GM18505 (cell line): Measurements from ENCODE around the gene RCN2.

Experiments
- ATAC-seq: cut with Tn5 transposase; IDR thresholded peaks from one replicate; pipeline ENCODE4 v1.9.1; 2021; ENCODE audit not compliant: unreplicated experiment
- POLR2A ChIP-seq: IDR thresholded peaks from 4 replicates; pipeline ENCODE4 v1.6.1; 2011; ENCODE audit warnings: borderline replicate concordance; ENCODE audit not compliant: insufficient read depth, insufficient read length; ENCODE audit errors: extremely low read depth

RCN2 gene

GRCh38 chr15:76973362-76973743 lies 41.8 kb downstream of the RCN2 start:
- TF ChIP-seq POLR2A = no peak
- ATAC-seq = no peak

GRCh38 chr15:76973906-76974305 lies 42.4 kb downstream of the RCN2 start:
- no peak for ATAC-seq
- TF ChIP-seq POLR2A = no peak

- no peak for ATAC-seq
- no peak for TF ChIP-seq POLR2A
Measured at GRCh38 chr15:76974456-76975036, 43.0 kb downstream of the RCN2 start.

- no peak for TF ChIP-seq POLR2A
- no peak for ATAC-seq
Measured at GRCh38 chr15:76976141-76976540, 44.6 kb downstream of the RCN2 start.

GRCh38 chr15:76976572-76977270 lies 45.2 kb downstream of the RCN2 start:
- no peak for ATAC-seq
- no peak for TF ChIP-seq POLR2A

- ATAC-seq = no peak
Measured at GRCh38 chr15:76978522-76979330, 47.2 kb downstream of the RCN2 start.

GRCh38 chr15:76979331-76979925 lies 47.9 kb downstream of the RCN2 start:
- no peak for ATAC-seq
- no peak for TF ChIP-seq POLR2A

More at GRCh38 chr15:76978522-76979330, 47.2 kb downstream of the RCN2 start:
- no peak for TF ChIP-seq POLR2A

- no peak for TF ChIP-seq POLR2A
- no peak for ATAC-seq
Measured at GRCh38 chr15:76979996-76980520, 48.5 kb downstream of the RCN2 start.

- TF ChIP-seq POLR2A = no peak
Measured at GRCh38 chr15:76982356-76982755, 50.8 kb downstream of the RCN2 start.

GRCh38 chr15:76982756-76983155 lies 51.2 kb downstream of the RCN2 start:
- ATAC-seq = no peak
- TF ChIP-seq POLR2A = no peak

More at GRCh38 chr15:76982356-76982755, 50.8 kb downstream of the RCN2 start:
- no peak for ATAC-seq

GRCh38 chr15:76983590-76984375 lies 52.2 kb downstream of the RCN2 start:
- no peak for TF ChIP-seq POLR2A
- ATAC-seq = no peak

- no peak for ATAC-seq
- TF ChIP-seq POLR2A = no peak
Measured at GRCh38 chr15:76986743-76987142, 55.2 kb downstream of the RCN2 start.
